Activated CD4-positive, alpha-beta T cell treated with anti-CD3 and anti-CD28 coated beads, Interleukin-2, amount 50 U/mL, for 16 hours (primary cell): ENCODE data around the gene PLEKHG4B.
A peak's percentile ranks its signal among the peaks of the same experiment; 100 is the strongest.

ENCODE experiments used
- DNase-seq: peaks from one replicate; pipeline ENCODE4 v3.0.0-alpha.2; 2020

Gene PLEKHG4B

DNA sequence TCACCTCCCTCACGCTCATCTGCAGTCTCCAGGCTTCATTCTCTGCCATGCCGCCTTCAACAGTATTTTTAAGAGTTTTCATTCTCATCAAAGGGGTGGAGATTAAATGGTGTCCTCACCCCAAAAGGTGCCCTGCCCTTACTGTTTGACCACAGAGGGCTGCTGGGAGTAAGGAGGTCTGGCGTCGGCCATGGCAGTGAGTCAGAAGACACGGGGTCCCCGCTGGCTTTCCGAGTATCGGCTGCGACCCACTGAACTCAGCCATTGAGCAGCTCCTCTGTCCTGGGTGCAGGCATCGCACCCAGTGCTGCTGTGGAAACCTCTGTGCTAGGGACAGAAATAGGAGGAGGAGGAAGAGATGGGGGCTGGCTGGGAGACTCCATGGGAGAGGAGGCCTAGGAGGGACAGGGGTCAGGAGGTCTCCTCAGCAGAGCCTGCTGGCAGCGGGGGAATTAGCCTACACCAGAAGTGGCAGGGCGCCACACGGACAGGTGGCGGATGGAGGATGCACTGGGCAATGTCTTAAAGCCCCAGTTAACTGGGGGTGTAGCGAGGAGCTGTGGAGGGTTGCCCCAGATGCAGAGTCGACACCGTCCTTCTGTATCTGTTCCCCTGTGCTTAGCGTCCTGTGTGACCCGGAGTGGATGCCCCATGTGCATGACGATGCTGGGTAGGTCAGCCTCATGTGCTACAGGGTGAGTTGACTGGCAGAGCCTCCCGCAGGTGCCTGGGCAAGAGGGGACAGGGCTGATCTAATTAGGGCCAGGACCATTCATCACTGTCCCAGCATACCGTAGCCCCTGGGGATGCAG is 15.4 kb upstream of the PLEKHG4B start:
- no peak for DNase-seq

GRCh38 chr5:77170-77501 is 14.8 kb upstream of the PLEKHG4B start:
- no peak for DNase-seq

DNA sequence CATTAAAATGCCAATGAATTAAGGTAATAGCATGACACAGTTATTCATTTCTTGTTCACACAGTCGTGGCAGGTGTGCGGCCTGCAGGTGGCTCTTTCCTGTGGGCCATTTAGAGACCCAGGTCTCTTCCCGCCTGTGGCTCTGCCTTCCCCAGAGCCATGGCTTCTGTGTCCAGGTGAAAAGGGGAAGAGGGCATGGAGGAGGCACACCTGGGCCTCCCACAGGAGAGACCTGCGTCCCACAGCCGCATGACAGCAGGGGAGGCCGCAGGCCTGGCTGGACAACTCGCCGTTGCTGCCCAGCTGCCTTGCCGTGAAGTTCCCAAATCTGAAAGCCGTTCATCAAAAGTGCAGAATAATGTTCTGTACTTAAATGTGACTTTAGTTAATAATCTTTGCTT is 14.4 kb upstream of the PLEKHG4B start:
- no peak for DNase-seq

DNA sequence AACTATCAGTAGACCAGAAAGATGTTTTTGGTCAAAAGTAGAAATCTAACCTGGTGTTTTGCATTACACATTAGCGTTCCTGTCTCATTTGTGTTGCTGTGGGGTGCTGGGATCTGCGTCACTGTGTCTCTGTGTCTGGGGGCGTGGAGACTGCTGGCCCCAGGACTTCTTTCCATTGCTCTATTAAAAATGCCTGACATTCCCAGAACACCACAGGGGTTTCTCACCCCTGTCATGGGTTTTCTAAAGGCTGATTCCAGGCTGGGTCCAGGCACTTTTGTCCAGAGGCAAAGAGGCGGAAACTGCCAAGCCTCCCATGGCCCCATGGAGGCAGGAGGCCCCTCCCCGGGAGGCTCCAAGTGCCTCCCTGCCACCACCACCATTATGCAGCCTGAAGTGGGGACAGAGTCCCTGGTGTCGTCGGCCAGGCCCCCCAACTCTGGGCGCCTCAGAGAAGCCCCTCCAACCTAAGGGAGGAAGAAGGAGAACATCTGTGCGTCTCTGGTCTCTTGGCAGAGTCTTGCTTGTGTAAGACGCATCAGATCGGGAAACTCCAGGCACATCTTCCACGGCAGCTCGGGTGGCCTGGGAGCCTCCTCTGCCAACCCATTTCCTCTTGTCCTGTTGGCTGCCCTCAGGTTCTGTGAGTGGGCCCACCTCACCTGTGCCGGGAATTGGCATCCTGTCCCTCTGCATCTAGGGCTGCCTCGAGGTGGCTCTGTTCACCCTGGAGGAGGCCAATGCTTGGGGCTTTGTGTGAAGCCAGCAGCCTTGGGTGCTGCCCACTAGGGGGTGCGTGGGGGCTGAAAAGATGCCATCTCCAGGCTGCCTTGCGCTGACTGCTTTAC is 13.8 kb upstream of the PLEKHG4B start:
- DNase-seq: peak; percentile 27

DNA sequence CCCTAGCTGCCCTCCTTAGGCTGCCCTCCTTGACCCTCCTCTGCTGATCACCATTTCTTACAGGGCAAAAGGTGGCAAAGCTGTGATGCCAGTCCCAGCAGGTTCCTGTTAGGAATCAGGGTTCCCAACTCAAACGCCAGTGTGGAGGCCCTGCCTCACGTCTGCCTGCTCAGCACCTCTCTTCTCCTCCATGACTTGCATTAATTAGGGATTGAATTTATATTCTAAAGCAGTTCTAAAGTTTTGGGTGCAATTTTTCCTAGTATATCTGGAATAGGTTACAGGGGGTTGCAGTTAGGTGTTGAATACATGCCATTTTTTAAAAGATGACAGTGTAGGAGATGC is 13.2 kb upstream of the PLEKHG4B start:
- DNase-seq: no peak

GRCh38 chr5:79263-79662 is 12.7 kb upstream of the PLEKHG4B start:
- no peak for DNase-seq

DNA sequence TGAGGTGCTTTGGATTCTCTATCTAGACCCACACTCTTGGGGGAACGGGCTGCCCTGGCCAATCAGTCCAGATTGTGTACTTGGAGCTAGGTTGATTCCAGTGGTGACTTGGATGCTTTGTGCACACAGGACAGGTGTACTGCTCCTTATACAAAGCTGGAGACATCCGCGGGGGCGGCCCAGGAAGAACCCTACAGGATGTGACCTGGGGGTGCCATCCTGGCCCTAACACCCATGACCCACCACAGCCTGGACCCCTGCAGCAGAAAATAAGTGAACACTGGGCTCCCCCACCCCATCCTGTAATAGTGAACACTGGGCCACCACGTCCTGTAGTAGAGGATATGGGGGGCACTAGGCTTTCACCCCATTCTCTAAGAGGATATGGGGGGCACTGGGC is 12.1 kb upstream of the PLEKHG4B start:
- DNase-seq: no peak

DNA sequence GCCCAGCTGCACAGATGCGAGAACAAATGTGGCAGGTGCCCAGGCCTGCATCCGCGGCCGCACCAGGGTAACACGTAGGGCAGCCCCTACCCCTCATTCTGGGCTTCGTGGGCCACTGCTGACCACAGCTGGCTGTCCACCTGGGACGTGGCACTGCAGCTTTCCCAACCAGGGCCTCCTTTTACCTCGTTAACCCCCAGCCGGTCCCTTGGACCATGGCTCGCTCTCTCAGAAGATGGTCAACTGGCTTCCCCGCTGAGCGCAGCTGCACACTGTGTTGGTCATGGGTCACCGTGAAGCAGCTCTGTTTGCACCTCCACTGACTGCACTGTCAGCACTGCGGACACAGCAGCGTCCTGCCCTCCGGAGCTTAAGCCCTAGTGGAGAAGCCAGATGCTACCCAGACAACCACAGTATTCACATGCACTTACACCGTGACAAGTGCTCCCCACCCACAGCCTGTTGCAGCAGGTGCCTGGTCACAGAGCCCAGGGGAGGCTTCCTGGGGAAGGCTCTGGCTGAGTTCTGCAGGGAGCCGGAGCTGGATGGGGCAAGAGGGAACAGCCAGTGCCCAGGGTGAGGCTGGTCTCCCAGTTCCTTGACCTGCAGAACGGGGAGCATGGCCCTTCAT is 10.5 kb upstream of the PLEKHG4B start:
- no peak for DNase-seq

DNA sequence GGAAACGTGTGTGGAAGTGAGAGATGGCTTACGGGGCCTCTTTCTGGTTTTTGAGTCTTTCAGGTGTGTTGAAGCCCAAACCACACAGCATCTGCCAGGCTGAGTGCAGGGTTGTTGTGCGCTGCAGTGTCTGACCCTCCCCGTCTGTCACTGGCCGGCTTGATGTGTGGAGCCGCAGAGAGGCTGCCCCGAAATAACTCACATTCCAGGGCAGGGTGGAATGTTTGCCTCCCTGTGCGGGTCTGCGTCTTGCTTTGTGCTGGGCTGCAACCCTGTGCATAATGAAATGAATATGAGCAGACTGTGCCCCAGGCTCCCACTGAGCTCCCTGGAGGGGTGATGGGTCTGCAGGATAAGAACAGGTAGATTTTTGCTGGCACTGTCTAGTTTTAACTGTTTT is 9.9 kb upstream of the PLEKHG4B start:
- no peak for DNase-seq

GRCh38 chr5:82570-82969 is 9.4 kb upstream of the PLEKHG4B start:
- no peak for DNase-seq

GRCh38 chr5:83029-83428 is 8.9 kb upstream of the PLEKHG4B start:
- DNase-seq: no peak

DNA sequence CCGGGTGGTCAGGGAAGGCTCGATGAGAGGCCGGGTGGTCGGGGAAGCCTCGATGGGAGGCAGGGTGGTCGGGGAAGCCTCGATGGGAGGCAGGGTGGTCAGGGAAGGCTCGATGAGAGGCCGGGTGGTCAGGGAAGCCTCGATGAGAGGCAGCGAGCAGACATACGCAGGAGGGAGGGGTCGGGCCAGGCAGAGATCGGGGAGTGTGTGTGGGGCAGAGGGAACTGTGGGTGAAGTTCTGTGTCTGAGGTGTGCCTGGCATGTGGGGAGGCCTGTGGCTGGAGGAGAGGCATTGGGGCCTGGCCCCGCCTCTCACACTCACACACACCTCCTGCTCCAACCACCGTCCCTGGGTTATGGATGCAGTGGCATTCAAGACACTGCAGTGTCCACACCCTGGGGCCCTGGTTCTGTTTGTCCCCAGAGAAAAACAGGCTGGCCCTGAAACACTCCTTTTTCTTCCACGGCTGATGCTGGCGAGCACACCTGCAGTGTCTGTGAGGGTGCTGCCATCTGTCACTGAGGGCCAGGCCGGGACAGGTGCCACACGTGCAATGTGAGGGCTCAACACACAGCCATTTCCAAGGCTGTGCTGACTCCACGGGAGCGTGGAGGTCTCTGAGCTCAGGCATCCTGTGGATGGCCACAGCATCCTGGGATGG is 6.5 kb upstream of the PLEKHG4B start:
- no peak for DNase-seq

DNA sequence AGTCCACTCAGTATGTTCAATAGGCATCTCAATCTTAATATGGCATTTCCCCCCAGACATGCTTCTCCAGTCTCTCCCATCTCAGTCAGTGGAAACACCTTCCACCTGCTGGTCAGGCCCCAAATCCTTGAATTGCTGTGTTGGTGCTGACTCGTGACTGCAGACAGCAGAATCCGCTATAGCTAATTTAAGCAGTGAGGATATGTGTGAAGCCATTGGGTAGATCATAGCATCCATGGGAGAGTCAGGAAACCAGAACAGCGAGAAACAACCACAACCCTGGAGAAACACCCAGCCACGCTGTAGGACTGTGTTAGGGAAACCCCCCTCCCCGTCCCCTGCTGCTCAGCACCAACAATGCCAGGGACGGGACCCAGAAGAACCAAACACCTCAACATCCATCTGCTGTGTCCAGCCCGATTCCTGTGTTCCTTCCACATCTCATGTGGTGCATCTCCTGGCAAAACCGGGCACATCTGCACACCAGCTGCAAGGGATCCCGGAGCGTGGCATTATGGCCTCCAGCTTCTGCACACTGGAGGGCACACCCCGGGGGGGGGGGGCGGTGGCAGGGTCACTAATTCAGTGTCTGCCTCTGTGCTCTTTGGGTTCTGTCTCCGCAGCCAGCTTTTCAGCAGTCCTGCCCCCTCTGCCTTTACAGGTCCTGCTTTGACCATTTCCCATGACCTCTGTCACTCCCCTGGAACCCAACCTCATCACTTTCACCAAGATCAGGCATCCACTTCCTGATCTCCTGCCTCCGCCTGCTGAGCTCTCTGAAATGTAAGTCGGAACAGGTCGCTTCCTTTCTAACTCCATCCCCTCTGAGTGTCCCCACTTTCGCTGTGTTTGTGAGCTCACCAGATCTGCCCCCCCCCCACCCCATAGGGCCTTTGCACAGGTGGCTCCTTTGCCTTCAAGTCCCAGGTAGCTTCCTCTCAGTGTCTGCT is 2.4 kb upstream of the PLEKHG4B start:
- no peak for DNase-seq

DNA sequence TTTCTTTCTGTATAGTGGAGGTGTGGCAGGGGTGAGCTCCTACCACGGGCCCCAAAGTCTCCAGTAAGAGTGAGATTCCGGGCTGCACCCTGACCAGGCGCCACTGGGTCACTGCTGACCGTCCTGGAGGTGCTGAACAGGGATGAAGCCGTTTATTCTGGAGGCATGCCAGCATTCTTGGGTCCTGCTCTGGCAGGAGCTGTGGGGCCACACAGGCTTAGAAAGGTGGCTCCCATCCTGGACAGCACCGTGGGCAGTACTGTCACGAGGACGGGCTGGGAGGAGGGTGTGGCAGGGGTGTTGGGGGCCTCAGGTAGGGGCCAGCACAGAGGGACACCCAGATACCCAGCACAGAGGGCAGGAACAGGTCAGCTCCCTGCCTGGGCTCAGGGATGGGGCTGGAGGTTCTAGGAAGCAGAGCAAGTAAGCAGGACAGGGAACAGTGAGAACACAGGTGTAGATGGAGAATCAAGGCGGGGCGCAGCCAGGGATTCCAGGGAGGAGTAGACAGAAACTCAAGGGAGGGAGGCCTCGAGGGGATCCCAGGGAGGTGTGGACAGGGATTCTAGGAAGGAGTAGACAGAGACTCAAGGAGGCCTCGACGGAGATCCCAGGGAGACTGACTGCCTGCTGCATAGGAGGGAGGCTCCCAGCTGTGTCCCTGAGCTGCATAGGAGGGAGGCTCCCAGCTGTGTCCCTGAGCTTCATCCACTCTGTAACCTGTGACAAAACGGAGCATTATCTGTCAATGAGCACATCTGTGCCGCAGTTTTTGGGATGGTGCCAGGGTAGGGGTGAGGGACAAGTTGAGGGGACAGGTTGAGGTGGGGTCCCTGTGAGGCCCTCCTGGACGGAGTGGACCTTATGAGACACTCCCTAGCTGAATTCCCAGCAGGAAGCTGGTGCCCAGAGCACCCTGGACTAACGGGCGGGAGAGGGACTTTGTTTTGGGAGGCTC is 1.1 kb upstream of the PLEKHG4B start:
- no peak for DNase-seq

- no peak for DNase-seq
These were observed 643 bp downstream of the PLEKHG4B start for GRCh38 chr5:92401-93220.

GRCh38 chr5:93221-93980 is 1.4 kb downstream of the PLEKHG4B start:
- DNase-seq: no peak

DNA sequence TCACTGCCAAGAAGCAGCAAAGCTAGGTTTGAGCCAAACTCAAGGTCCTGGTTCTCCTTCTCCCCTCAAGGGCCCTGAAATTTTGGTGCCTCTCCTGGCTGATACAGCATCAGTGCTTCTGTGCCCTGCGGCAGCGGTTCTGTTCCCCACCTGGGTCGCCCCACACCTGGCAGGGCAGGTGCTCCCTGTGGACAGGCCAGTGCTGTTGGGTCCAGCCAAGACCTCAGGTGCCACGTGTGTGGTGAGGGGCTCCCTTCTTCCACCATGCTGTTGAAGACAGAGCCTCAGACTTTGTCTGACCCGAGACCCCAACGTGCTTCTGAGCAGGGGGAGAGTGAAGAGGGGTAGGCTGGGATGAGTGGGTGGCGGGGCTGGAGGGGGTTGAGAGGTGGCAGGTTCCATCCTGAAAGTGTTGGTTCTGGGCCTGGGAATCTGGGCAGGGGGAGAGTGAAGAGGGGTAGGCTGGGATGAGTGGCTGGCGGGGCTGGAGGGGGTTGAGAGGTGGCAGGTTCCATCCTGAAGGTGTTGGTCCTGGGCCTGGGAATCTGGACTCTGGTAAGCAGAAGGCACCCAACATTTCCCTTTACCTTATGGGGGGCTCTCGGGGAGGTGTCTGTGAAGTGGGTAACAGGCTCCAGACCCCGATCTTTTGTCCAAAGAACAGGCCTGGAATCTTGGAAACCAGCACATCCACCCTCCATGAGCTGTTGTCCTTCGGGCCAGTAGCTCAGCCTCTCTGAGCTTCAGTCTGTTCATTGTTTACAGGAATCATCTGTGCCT is 2.3 kb downstream of the PLEKHG4B start:
- DNase-seq: no peak

DNA sequence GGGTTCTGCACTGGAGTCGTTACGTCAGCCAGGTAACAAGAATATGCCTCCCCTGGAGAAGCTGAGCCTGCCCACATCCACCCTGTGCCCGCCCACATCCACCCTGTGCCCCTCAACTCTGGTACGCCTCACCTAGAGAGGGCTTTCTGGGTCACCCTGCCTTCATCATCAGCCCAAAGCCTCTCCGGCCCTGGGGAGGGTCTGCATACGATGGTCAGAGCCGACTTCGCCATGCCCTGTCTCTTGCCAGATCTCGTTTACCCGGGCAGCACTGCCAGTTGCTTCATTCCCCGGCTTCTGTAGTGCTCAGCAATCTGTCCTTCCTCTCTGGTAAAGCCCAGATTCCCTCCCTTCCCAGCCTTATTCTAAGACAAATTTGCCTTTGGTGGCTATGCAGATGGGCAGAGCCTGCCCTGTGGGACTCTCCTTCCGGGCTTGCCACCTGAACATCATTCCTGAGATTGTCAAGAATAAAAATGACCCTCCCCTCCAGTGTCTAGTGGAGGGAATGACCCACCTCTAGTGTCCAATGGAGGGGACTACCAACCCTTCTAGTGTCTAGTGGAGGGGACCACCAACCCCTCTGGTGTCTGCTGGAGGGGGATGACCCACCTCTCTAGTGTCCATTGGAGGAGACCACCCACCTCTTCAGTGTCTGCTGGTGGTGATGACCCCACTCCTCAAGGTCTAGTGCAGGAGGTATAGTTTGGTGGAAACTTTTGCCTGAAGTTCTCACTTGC is 3.4 kb downstream of the PLEKHG4B start:
- DNase-seq: no peak
